SK-N-SH (cell line): Measurements from ENCODE around the gene EGFLAM. TPM values are rescaled to one million over a fixed set of nuclear protein-coding genes. Genes with fewer than 3 reads are reported as not detected.

Experiments
- CTCF ChIA-PET: fragments of 300-600, 350-600 bp; formaldehyde crosslinking; extraction: SDS; loops from one replicate; lab custom pipeline; 2021; lab: Yijun Ruan, JAX
- POLR2A ChIA-PET: fragments of 350-600 bp; sonication (Branson Sonifier 250); formaldehyde crosslinking; extraction: SDS; loops from one replicate; lab custom pipeline; 2020; ENCODE audit warnings: antibody characterized with exemption, inconsistent platforms; lab: Yijun Ruan, JAX
- DNase-seq: peaks from one replicate; pipeline ENCODE4 v3.0.0; 2012
- H2AFZ ChIP-seq: fragments of 200-600 bp; sonication (generic); 2 replicates; pipeline ENCODE4 v1.8.1; 2016; ENCODE audit warnings: antibody characterized with exemption, mild to moderate bottlenecking, low read depth
- H3F3A ChIP-seq: fragments of 200-600 bp; sonication (generic); replicated peaks from 2 replicates; pipeline ENCODE3; 2016; ENCODE audit warnings: antibody characterized with exemption, mild to moderate bottlenecking; ENCODE audit not compliant: insufficient read depth
- H3K27ac ChIP-seq, 2 experiments: fragments of 200-500 bp in 1 of 2; fragments of 200-600 bp in 1 of 2; sonication (Bioruptor generic) in 1 of 2; sonication (generic), shearing (Covaris generic) in 1 of 2; 2 replicates each; pipeline versions ENCODE4 v1.5.1 to v1.6.1; 2014 to 2016; ENCODE audit warnings: low read depth in 2 of 2, inconsistent platforms in 1 of 2, low read length in 1 of 2, mild to moderate bottlenecking in 1 of 2, mixed read lengths in 1 of 2
- H3K27me3 ChIP-seq: fragments of 200-600 bp; sonication (generic), shearing (Covaris generic); 2 replicates; pipeline ENCODE4 v1.6.1; 2016; ENCODE audit warnings: mixed run types; ENCODE audit not compliant: insufficient read depth
- H3K36me3 ChIP-seq, 2 experiments: fragments of 200-500 bp in 1 of 2; fragments of 200-600 bp in 1 of 2; sonication (Bioruptor generic) in 1 of 2; sonication (generic) in 1 of 2; replicated peaks in 1 of 2; 2 replicates each; pipeline versions ENCODE3 to v1.5.1; 2014 to 2016; ENCODE audit warnings: low read length in 1 of 2, mild to moderate bottlenecking in 1 of 2; ENCODE audit not compliant: insufficient read depth in 2 of 2, control insufficient read depth in 1 of 2
- H3K4me1 ChIP-seq, 2 experiments: fragments of 200-500 bp in 1 of 2; fragments of 200-600 bp in 1 of 2; sonication (Bioruptor generic) in 1 of 2; sonication (generic), shearing (Covaris generic) in 1 of 2; 2 replicates each; pipeline versions ENCODE4 v1.5.1 to v1.6.1; 2014 to 2016; ENCODE audit warnings: low read depth in 1 of 2, low read length in 1 of 2, mixed run types in 1 of 2; ENCODE audit not compliant: insufficient read depth in 2 of 2, control insufficient read depth in 1 of 2
- H3K4me2 ChIP-seq: fragments of 200-600 bp; sonication (generic), shearing (Covaris generic); 2 replicates; pipeline ENCODE4 v1.6.1; 2017; ENCODE audit warnings: mixed run types
- H3K4me3 ChIP-seq, 2 experiments: fragments of 200-500 bp in 1 of 2; fragments of 200-600 bp in 1 of 2; sonication (Bioruptor generic) in 1 of 2; sonication (generic), shearing (Covaris generic) in 1 of 2; 2 replicates each; pipeline versions ENCODE4 v1.5.1 to v1.8.1; 2014 to 2016; ENCODE audit warnings: low read depth in 2 of 2, inconsistent platforms in 1 of 2, low read length in 1 of 2, mild to moderate bottlenecking in 1 of 2, mixed read lengths in 1 of 2, moderate library complexity in 1 of 2
- H3K79me2 ChIP-seq: fragments of 200-600 bp; sonication (generic); 2 replicates; pipeline ENCODE4 v1.8.1; 2017; ENCODE audit warnings: mild to moderate bottlenecking; ENCODE audit not compliant: insufficient read depth
- H3K9ac ChIP-seq: fragments of 200-600 bp; sonication (generic); 2 replicates; pipeline ENCODE4 v1.6.1; 2017; ENCODE audit warnings: mixed run types
- H3K9me2 ChIP-seq: fragments of 200-600 bp; sonication (generic); 2 replicates; pipeline ENCODE4 v1.6.1; 2017; ENCODE audit warnings: mixed run types
- H3K9me3 ChIP-seq: fragments of 200-600 bp; sonication (generic); 2 replicates; pipeline ENCODE4 v1.6.1; 2017; ENCODE audit warnings: mixed run types, mild to moderate bottlenecking, moderate library complexity
- H4K20me1 ChIP-seq: fragments of 200-600 bp; sonication (generic); 2 replicates; pipeline ENCODE4 v1.6.1; 2017; ENCODE audit warnings: mild to moderate bottlenecking, mixed run types; ENCODE audit not compliant: insufficient read depth
- CHD2 ChIP-seq: fragments of 150-350 bp; IDR thresholded peaks from 2 replicates; pipeline ENCODE4 v1.6.1; 2018; ENCODE audit warnings: low read length; ENCODE audit not compliant: partially characterized antibody
- EP300 ChIP-seq, 2 experiments: IDR thresholded peaks; 2 replicates each; pipeline versions ENCODE4 v1.4.0 to v1.6.1; 2012; ENCODE audit warnings: borderline replicate concordance in 1 of 2, low read depth in 1 of 2, low read length in 1 of 2
- FOSL2 ChIP-seq: IDR thresholded peaks from 2 replicates; pipeline ENCODE4 v1.4.0; 2012; ENCODE audit warnings: low read depth, mild to moderate bottlenecking, moderate library complexity, borderline replicate concordance
- FOXM1 ChIP-seq: IDR thresholded peaks from 2 replicates; pipeline ENCODE4 v1.4.0; 2012; ENCODE audit warnings: low read depth, mild to moderate bottlenecking
- IRF3 ChIP-seq: fragments of 150-350 bp; IDR thresholded peaks from 2 replicates; pipeline ENCODE4 v1.6.1; 2016; ENCODE audit warnings: mild to moderate bottlenecking, low read depth, low read length
- JUND ChIP-seq: IDR thresholded peaks from 2 replicates; pipeline ENCODE4 v1.4.0; 2012
- MEF2A ChIP-seq: IDR thresholded peaks from 2 replicates; pipeline ENCODE4 v1.4.0; 2012; ENCODE audit warnings: low read depth, borderline replicate concordance
- NFIC ChIP-seq: IDR thresholded peaks from 2 replicates; pipeline ENCODE4 v1.4.0; 2012; ENCODE audit warnings: borderline replicate concordance
- POLR2AphosphoS5 ChIP-seq: IDR thresholded peaks from 2 replicates; pipeline ENCODE4 v1.6.1; 2012; ENCODE audit warnings: low read depth, low read length
- RAD21 ChIP-seq: IDR thresholded peaks from 2 replicates; pipeline ENCODE4 v1.6.1; 2012; ENCODE audit warnings: mild to moderate bottlenecking, low read length
- REST ChIP-seq: IDR thresholded peaks from 2 replicates; pipeline ENCODE4 v1.6.1; 2012; ENCODE audit warnings: mild to moderate bottlenecking, low read depth, low read length, moderate library complexity
- RFX5 ChIP-seq: IDR thresholded peaks from 2 replicates; pipeline ENCODE4 v1.6.1; 2012; ENCODE audit warnings: mild to moderate bottlenecking, improper control_type of control experiment, low read length
- RXRA ChIP-seq: IDR thresholded peaks from 2 replicates; pipeline ENCODE4 v1.4.0; 2012; ENCODE audit warnings: low read depth, mild to moderate bottlenecking, borderline replicate concordance
- SIN3A ChIP-seq: IDR thresholded peaks from 2 replicates; pipeline ENCODE4 v1.6.1; 2012; ENCODE audit warnings: low read depth, mild to moderate bottlenecking, low read length, moderate library complexity, borderline replicate concordance
- TAF1 ChIP-seq: IDR thresholded peaks from 2 replicates; pipeline ENCODE4 v1.6.1; 2012; ENCODE audit warnings: low read depth, mild to moderate bottlenecking, low read length, moderate library complexity, borderline replicate concordance
- TCF12 ChIP-seq: IDR thresholded peaks from 2 replicates; pipeline ENCODE4 v1.4.0; 2012
- TEAD4 ChIP-seq: IDR thresholded peaks from 2 replicates; pipeline ENCODE4 v1.4.0; 2012; ENCODE audit warnings: mild to moderate bottlenecking, borderline replicate concordance; ENCODE audit not compliant: insufficient read depth
- USF2 ChIP-seq: fragments of 150-350 bp; IDR thresholded peaks from 2 replicates; pipeline ENCODE4 v1.6.1; 2017; ENCODE audit warnings: antibody characterized with exemption, low read length, low read depth, borderline replicate concordance
- YY1 ChIP-seq: IDR thresholded peaks from 2 replicates; pipeline ENCODE4 v1.4.0; 2012; ENCODE audit warnings: low read depth, mild to moderate bottlenecking
- ZBTB33 ChIP-seq: IDR thresholded peaks from 2 replicates; pipeline ENCODE4 v1.4.0; 2012; ENCODE audit warnings: low read depth, borderline replicate concordance
- WGBS: methylation state at CpG from one replicate; pipeline ENCODE4 v1.1.6; 2017; ENCODE audit warnings: low lambda C conversion rate; 5-methylcytosine and 5-hydroxymethylcytosine counted together
- polyA plus RNA-seq, 3 experiments: library from polyadenylated mRNA; depleted of rRNA; stranded (reverse); fragments of >200 nt; gene quantifications; 2 replicates each; pipeline ENCODE4 v1.2.3, GENCODE V29; 2012
- TF ChIP-seq, protein P1 (sequence below): IDR thresholded peaks from 2 replicates; pipeline ENCODE4 v1.4.0; 2012; ENCODE audit warnings: low read depth
- TF ChIP-seq, protein P2 (sequence below): IDR thresholded peaks from 2 replicates; pipeline ENCODE4; 2012

Gene EGFLAM
- polyA plus RNA-seq, 1 of the 3 experiments (the other 2 are of a cell fraction), result 0.05 TPM

DNA sequence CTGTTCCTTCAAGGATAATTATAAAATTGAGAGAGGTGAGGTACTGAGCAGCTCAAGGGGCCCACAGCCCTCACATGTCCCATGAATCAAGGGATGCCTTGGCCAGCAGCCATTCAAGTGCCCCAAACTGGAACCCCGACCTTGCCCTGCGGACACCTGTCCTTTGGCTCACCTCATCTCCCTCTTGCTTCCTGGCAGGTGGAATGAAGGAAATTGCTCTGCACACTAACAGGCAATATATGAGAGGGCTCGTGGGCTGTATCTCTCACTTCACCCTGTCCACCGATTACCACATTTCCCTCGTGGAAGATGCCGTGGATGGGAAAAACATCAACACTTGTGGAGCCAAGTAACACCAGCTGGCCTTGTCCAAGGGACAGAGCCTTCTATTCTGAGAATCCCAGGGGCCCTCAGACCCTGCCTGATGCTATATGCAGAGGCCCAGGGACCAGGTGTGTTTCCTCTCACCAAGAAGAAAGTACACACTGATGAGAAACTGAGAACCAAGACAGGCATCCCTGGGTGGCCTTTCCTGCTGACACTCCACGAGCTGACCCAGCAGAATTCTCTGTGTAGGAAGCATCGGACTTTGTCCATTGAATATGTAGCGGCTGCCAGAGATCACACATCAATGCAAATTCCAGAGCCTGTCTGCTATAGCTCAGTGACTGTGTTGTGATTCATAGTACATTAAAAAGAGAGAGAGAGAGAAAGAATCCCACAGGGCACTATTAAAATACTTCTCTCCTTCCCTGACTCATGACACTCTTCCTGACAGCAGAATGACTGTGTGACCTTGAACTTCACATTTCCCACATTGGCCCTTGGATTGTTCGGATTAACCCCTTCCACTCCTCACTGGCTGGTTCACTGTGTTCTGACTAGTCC lies 205.5 kb downstream of the EGFLAM start:
- Histone ChIP-seq H3F3A (peaks cover 25% of the 10 kb centered on the region), H3K4me3 (peak overlapping the region in 1 of 2 experiments; percentile 6; a peak in 1 of 4 replicates), H3K9ac (peak overlapping the region; percentile 37; the same call in 1 of the 2 replicates), H4K20me1 (no peaks in the 10 kb centered on the region)
- whole genome bisulfite sequencing, result 36% methylated on average over 10 of the region's 10 CpGs
- no peak for DNase-seq
- TF ChIP-seq CHD2 (no peak), EP300 (IDR thresholded peaks at IDR 0.05; ENCODE audit: borderline replicate concordance in 1 of 2, low read depth in 1 of 2, low read length in 1 of 2) (peak; percentile 62 to 92), ZBTB33 (peak; percentile 57; the same call in 1 of the 2 replicates), REST (peak; percentile 34; the same call in 1 of the 2 replicates), POLR2AphosphoS5 (peak; percentile 66; the same call in 1 of the 2 replicates), MEF2A (peak; percentile 69; the same call in 1 of the 2 replicates), RAD21 (no peak), TEAD4 (peak; percentile 89), RFX5 (no peak), JUND (peak; percentile 93), TCF12 (peak; percentile 97), USF2 (no peak), TAF1 (peak; percentile 33; the same call in 1 of the 2 replicates), NFIC (peak; percentile 76; the same call in 1 of the 2 replicates), FOSL2 (peak; percentile 97), YY1 (no peak), SIN3A (peak; percentile 88; the same call in 1 of the 2 replicates), IRF3 (no peak), FOXM1 (0 out of 2 replicates have a peak, but pooled peaks have one; percentile 82), RXRA (peak; percentile 97)
- TF ChIP-seq, protein P1, sequence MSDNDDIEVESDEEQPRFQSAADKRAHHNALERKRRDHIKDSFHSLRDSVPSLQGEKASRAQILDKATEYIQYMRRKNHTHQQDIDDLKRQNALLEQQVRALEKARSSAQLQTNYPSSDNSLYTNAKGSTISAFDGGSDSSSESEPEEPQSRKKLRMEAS, result peak; percentile 34; the same call in 1 of the 2 replicates
- TF ChIP-seq, protein P2, sequence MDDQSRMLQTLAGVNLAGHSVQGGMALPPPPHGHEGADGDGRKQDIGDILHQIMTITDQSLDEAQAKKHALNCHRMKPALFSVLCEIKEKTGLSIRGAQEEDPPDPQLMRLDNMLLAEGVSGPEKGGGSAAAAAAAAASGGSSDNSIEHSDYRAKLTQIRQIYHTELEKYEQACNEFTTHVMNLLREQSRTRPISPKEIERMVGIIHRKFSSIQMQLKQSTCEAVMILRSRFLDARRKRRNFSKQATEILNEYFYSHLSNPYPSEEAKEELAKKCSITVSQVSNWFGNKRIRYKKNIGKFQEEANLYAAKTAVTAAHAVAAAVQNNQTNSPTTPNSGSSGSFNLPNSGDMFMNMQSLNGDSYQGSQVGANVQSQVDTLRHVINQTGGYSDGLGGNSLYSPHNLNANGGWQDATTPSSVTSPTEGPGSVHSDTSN, result peak; percentile 92
- TF ChIP-seq, all 33 proteins: peak for 16
- Histone ChIP-seq H3K27ac (peak overlapping the region; percentile 67 to 92), H3K36me3 (no peaks in the 10 kb centered on the region), H3K4me1 (peaks cover 13 to 43% of the 10 kb centered on the region in 2 experiments; a peak in 3 of 4 replicates), H3K4me2 (peak overlapping the region; percentile 71), H3K79me2 (no peaks in the 10 kb centered on the region), H2AFZ (no peak overlapping the region), H3K27me3 (no peaks in the 10 kb centered on the region), H3K9me3 (no peaks in the 10 kb centered on the region), H3K9me2 (no peaks in the 10 kb centered on the region)
- ChIA-PET CTCF (interaction anchor here (0.9 to 5.8 kb wide), 6 partner anchors 14 to 617 kb away, joined by 3 to 24 read pairs (median 4); no protein-coding TSS in a partner anchor), POLR2A (no interaction called here)
